NCI-H2029 treated with DMSO at 0.1 percent for 48 hours (cell line): Measurements from ENCODE around the gene IL31.

ENCODE experiments used
- DNase-seq: peaks from one replicate; lab custom pipeline; 2025; lab: John Stamatoyannopoulos, UW

The IL31 gene

DNA sequence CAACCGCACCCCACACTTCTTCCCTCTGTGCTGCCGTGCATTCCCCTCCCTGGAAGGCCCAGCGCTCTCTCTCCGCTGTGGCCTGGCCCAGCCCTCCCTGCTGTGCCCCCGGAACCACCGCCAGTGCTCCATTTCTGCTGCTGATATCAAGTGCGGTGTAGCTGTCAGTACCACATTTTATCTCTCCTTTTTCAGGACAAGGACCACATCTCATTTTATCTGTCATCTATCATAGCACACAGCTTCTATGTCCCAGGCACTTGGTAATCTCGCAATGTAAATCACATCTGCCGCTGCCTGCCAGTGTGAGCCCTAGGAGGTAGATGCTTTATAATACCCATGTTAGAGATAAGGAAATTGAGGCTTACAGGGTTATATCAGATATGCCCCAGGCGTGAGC lies 18.3 kb downstream of the IL31 start:
- DNase-seq: no peak

DNA sequence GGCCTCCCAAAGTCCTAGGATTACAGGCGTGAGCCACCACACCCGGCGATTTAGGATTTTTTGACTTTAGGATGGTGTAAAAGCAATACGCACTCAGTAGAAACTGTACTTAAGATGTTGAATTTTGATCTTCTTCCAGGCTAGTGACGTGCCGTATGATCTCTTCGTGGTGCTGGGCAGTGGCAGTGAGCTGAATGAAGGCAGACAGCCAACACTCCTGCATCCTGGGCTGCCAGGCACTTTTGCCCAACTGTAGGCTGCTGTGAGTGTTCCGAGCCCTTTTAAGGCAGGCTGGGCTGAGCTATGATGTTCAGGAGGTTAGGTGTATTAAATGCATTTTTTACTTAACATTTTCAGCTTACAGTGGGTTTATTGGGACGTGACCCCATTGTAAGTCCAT lies 21.3 kb downstream of the IL31 start:
- DNase-seq: no peak

- no peak for DNase-seq
Measured at GRCh38 chr12:122150127-122150681, 23.8 kb downstream of the IL31 start.

GRCh38 chr12:122148657-122149056 lies 25.4 kb downstream of the IL31 start:
- no peak for DNase-seq

GRCh38 chr12:122147514-122148290 lies 26.3 kb downstream of the IL31 start:
- no peak for DNase-seq

DNA sequence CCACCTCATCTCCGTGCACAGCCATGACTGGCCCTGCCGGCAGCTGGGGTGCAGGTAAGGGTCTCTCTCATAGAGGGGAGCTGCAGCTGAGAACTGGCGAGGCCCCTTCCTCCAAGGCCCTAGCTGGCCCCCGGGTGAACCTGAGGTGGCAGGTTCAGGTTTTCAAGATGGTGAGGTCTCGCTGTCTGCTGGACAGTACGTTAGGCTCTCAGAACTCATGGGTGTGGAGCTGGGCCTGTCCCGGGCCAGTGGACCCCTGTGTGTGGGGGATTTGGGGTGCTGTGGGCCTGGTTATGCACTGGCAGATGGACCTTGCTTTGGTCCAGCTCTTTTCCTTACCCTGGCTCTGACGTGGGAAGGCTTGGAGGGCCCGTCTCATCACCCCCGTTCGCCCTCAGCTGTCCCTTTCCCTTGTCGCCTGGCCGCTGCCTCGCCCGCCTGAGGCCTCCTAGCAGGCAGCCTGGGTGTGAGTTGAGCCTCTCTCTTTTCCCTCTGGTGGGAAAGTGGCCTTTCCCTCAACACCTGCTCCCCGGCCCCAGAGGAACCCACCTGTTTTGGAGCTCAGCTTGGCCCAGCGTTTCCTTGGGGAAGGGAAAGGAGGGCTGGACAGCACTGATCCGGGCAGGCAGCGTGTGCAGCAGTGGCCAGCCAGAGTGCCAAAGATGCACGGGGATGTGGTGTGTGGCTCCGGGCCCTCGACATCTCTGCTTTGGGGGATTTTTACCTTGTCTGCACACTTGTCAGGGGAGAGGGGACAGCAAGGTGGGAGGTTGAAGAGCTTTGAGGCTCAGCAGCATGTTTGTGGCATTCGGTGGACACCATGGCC lies 28.3 kb downstream of the IL31 start:
- DNase-seq: no peak

DNA sequence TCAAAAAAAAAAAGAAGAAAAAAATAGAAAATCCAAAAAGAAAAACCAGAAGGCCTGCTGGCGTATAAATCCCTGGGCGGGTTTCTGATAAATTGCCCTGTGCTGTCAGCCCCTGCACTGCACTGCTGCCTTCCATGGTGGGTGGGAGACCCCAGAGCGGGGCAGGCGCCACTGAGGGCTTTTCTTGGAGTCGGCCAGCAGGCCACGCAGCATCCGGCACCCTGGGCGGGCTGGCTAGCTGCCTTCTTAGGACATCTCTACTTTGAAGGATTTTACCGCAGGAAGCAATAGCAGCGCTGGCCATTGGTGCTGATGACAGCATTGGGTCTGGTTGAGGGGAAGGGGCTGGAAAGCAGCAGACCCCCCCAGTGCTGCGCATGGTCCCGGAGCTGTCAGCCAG lies 29.1 kb downstream of the IL31 start:
- DNase-seq: no peak

DNA sequence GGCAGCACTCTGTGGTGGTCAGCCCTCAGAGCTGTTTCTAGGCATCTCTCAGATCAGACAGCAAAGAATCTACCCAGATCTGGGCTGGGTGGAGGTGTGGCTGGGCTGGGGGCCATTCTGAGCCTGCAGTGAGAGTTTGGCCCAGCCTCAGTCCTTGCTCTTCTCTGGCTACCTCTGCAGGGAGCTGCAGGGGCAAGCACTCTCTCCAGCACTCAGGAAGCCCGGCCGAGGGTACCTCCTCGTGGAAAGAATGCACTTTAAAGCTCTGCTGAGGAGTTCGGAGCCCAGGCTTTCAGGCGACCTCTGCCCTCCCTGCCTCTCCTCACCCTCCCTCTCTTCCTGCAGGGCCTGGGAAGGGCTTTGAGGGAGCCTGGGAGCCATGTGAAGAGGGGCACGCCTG lies 31.2 kb downstream of the IL31 start:
- DNase-seq: no peak

DNA sequence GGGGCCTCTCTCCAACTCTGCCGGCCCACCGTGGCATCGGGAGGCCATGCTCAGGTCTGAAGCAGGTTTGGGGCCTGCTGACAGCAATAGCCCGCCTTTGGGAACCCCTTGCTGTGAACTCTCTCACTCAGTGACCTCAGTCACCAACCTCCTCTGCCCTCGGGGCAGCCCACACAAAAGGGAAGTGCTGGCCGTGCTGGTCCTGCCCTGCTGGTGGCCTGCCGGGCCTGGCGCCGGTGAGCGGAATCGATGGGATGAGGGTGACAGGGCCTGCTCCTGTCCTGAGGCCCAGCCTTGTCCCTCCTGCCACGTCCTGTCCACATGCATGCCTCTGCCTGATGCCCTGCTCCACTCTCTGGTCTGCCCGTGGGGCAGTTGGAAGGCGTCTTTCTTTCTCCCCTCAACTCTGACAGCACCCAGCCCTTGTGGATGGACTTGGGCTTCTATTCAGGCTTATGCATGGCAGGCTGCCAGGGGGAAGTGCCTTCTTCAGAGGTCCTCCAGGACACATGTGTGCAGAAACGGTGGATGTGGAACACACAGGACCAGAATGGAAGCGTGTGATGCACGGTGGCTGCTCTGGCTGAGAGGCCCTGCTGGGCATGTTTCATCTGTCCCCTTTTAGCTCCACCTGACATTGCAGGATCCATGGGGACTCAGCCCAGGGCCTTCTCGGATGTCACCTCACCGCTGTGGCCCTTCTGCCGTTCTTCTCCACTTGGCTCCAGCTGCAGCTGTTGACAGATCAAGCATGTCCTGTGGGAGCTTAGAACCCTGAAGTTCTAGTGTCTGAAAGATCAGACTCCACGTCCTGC lies 31.9 kb downstream of the IL31 start:
- DNase-seq: no peak

DNA sequence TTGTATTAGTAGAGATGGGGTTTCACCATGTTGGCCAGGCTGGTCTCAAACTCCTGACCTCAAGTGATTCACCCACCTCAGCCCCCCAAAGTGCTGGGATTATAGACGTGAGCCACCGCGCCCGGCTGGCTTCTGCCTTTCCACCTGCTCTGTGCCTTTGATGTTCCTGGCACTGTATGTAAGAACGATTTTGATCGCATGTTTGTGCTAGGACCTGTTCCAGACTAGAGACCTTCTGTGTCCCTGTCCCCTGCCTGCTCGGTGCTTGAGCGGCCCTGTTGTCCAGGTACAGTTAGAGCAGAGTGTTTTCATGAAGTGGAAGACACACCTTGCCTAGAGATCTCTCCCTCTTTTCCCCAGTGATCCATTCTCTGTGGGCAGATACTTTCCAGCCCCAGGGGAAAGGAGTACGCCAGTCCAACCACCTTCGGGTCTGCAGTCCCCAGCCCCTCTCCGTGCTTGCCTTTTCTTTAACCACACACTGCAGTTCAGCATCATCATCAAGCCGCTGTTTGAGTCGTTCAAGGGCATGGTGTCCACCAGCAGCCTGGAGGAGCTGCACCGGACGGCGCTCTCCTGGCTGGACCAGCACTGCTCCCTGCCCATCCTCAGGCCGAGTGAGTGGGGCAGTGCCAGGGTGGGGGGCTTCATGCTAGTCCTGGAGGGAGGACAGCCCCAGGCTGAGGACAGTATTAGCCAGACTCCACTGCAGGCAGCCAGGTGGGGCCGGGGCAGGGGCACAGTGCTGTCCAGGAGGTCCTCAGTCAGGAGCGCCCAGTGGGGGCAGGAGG lies 33.4 kb downstream of the IL31 start:
- no peak for DNase-seq

DNA sequence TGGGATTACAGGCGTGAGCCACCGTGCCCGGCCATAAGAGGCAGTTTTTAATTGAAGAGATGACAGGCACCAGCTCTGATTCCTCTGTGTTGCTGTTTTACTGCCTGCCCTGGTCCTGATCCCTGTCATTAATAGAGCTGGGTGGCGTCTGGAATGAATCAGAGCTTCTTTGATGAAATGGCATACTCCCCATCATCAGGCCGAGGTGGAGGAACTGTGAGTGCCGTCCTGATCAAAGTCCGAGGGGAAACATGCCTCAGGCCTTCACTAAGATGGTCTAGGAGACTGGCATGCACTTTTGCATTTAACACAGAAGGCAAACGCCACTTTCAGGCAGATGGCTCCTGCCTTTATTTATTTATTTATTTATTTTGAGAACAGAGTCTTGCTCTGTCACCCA lies 34.1 kb downstream of the IL31 start:
- DNase-seq: no peak

- DNase-seq: no peak
Measured at GRCh38 chr12:122139266-122139665, 34.8 kb downstream of the IL31 start.

DNA sequence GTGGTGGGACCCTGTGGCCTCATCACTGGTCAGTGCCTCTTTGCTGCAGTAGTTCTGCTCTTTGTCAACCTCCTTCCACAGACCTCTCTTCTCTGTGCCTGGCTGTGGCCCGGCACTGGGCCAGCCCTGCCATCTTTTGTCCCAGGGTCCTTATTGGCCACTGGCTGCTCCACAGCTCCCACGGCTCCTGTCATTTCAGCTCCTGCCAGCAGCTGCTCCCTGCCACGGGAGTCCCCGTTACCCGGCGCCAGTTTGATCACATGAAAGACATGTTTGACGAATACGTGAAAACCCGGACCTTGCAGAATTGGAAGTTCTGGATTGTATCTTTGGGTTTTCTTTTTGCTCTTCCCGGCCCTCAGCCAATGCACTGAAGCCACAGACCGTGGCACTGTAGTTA lies 35.4 kb downstream of the IL31 start:
- no peak for DNase-seq

DNA sequence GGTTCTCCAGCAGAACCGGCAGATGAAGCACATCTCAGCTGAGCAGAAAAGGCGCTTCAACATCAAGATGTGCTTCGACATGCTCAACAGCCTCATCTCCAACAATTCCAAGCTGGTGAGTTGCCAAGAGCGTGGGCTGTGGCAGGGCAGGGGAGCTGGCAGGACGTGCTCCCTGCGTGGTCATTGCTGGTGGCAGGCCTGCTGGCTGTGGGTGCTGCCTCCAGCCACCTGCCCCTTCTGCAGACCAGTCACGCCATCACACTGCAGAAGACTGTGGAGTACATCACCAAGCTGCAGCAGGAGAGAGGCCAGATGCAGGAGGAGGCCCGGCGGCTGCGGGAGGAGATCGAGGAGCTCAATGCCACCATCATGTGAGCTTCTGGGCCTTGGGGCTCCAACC lies 35.8 kb downstream of the IL31 start:
- no peak for DNase-seq

DNA sequence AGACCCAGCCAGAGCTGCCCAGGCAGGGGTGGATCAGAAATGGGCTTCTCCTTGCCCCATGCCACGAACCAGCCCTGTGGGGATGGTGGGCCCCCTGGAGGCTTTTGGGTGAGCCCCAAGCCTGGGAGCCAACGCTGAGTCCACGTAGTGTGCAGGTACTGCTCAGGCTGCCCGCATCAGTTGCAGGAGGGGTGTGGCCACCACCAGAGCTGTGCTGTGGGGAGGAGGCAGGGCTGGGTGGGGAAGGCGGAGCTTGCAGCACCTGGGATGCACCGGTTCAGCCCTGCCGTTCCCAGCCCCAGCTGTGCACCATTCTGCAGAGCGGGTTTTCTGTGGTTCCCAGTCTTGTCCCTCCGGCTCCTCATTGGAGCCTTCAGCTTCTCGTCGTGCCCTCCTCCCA lies 36.3 kb downstream of the IL31 start:
- DNase-seq: no peak

DNA sequence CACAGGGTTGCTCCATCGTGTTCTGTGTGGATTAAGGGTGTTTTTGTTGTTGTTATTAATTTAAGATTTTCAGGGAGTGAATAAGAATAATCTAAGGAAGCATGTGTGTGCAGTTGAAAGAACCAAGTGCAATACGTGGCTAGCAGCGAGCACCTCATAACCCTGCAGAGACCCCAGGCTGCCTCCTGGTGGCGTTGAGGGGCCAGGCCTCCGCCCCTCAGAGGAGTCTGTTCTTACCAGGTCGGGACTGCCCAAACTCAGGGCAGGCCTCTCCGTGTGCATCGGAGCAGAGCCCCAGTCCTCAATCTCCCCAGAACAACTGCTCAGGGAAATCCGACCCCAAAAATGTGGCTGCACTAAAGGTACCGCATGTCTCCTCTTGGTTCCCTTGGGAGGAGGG lies 36.8 kb downstream of the IL31 start:
- DNase-seq: no peak

DNA sequence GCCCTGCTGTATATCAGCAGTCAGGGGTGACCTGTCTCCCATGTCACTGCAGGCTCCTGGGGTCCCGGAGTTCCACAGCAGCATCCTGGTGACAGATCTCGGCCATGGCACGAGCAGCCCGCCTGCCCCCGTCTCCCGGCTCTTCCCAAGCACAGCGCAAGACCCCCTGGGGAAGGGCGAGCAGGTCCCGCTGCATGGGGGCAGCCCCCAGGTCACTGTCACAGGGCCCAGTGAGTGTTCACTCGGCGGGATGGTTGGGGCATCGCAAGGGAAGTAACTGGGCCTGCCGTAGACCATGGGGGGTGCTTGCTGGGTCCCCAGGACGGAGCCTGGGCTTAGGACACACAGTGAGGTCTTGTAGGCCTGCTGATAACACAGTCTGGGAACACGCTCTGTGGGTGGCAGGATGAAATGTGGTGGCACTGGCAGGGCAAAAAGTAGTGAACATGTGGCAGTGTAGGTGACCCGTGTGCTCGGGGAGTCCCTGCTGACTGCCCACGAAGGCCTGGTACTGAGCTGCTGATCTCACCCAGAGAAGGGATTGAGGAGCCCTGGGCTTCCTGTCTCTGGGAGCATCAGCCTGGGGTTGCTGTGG lies 38.5 kb downstream of the IL31 start:
- DNase-seq: no peak

DNA sequence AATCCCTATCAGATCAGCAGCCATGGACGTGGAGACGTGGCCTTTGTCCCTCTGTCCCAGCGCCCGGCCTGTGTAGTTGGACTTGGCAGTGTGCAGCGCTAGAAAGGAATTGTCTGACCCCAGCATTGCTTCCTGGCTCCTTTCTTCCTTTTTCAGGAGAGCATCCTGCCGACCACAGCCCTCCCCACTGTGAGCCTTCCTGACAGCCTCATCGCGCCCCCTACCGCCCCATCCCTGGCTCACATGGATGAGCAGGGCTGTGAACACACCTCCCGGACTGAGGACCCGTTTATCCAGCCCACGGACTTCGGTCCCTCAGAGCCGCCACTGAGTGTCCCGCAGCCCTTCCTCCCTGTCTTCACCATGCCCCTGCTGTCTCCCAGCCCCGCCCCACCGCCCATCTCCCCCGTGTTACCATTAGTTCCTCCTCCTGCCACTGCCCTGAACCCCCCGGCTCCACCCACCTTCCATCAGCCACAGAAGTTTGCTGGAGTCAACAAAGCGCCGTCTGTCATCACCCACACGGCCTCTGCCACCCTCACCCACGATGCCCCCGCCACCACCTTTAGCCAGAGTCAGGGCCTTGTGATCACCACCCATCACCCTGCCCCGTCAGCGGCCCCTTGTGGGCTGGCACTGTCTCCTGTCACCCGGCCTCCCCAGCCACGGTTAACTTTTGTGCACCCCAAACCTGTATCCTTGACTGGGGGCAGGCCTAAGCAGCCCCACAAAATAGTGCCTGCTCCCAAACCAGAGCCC lies 40.6 kb downstream of the IL31 start:
- DNase-seq: no peak

DNA sequence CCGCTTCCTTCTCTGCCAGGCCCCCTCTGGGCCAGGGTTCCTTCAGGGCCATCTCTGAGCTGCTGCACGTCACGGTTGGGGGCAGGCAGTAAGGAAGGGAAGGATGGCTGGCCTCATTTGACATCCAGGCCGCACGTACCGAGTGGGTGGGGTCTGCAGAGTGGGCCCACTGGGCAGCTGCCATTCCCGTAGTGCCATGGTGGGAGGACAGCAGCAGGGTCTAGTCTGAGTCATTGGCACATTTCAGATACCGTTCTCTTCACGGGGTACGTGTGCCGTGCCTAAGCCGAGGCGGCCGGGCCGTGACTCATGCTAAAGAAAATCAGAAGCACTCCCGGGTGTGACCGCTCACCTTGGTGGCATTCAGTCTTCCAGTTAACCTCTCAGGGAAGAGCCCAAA lies 43.9 kb downstream of the IL31 start:
- no peak for DNase-seq

GRCh38 chr12:122129131-122129530 lies 44.9 kb downstream of the IL31 start:
- DNase-seq: no peak
